HG03196 (cell line): ENCODE measurements around the gene C4orf17.
A peak's percentile ranks its signal among the peaks of the same experiment; 100 is the strongest.
"Not testable (repeated sequence)": the region's sequence is repeated elsewhere in the genome, so short reads cannot be mapped to it uniquely, and the experiment has no call there.

Source experiments
- ATAC-seq: cut with Tn5 transposase; IDR thresholded peaks from one replicate; pipeline ENCODE4 v1.9.1; 2021; ENCODE audit not compliant: unreplicated experiment

C4orf17 gene

GRCh38 chr4:99510721-99511120 is at the start of gene C4orf17:
Gene C4orf17, plus strand, starts transcription at chr4:99511021. Its CDS starts 2,061 bp downstream, at chr4:99513082.
- ATAC-seq = no peak

DNA sequence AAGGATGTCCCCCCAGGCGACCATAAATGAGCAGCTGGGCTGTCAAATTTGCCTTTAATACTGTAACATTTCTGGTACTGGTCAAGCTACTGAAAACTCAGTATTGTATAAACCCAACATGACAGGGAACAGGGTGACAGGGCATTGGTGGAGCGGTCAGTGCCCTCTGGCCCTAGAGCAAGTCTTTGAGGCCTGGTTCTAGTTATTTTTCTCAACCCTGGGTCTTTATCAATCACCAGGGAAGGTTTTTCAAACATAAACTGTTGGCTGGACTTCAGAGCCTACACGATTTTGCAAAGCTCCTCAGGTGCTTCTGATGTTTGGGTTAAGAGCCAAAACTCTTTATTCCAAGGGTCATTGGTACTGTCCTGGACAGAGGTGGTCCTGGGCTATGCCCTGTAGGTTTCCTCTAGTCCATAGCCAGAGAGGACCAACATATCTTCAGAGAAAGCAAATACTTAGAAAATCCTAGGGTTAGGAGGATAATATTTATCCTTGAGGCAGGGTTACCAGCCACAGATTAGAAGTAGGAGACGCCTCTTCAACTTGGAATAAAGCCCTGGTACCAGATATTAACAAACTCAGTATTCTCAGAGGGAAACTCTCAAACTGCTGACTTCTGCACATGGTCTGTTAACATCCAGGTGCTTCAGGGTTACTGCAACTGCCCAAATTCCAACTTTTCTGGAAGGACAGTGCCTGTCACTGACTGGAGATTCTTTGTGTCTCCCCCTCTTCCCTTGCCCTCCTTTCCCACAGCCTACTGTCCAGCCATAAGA is 49.0 kb upstream of the C4orf17 start:
- ATAC-seq = no peak

- ATAC-seq = peak; percentile 89
Measured at GRCh38 chr4:99462875-99463464, 47.9 kb upstream of the C4orf17 start.

DNA sequence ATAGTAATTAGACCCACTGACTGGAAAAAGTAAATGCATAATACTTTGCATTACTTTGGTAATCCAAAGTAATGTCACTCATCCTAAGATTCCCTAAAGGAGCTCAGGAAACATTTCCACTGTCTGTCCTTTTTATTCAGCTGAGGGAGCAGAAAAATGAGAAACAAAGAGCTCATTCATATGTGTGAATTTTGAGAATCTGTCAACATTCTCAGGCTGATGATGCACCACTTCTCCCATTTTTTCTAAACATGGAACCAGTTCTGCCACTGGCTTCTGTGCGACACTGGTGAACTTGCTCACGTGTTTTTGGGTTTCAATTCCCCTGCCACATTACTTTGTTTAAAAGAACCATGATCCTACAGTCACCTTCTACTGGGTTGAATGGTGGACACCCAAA is 47.3 kb upstream of the C4orf17 start:
- ATAC-seq = no peak

DNA sequence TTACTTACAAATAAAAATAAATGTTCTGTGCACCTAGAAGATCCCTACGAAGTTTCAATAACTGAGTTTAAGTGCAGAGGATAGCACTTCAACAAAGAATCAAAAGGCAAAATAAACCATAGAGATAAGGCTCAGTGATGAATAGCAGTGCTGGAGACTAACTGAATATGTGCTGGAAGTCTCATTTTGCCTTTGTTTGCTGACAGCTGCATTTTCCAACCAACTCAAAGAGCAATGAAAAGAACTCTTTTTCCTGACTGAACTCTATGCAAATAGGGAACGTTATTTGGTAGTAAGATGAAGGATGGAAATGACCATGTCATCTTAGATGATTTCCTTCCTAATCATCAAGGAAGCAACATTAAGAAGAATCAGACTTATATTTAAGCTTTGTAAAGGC is 42.9 kb upstream of the C4orf17 start:
- ATAC-seq = no peak

GRCh38 chr4:99468889-99469288 is 41.9 kb upstream of the C4orf17 start:
- no peak for ATAC-seq

GRCh38 chr4:99471349-99471748 is 39.5 kb upstream of the C4orf17 start:
- ATAC-seq = no peak

DNA sequence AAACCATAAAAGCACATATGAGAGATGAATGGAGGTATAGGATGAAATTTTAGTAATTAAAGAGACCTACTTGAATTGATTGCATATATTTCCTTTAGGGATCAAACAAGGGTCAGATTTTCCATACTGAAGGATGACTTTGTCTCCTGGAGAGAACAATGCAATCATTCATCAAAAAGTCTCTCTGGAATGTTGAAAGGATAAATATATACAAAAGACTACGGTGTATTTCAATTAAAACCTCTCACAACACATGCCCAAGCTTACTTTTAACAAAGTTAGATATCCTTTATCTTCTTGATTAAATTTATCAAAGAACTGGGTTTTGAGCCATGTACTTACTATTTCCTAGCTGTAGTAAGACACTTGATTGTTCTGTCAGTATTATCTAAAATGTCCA is 38.9 kb upstream of the C4orf17 start:
- ATAC-seq = no peak

DNA sequence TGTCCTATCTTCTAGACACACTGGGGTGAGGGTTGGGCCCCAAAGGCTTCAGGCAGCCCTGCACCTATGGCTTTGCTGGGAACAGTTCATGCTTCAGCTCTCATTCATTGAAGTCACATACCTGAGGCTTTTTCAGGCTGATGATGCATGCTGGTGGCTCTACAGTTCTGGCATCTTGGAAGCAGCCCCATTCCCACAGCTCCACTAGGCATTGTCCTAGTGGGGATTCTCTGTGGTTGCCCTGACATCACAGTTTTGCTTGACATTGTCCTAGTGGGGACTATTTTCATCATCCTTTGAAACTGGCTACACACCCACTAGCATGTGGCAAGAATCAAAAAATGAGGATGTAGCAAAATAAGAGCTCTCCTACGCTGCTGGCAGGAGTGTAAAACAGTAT is 37.7 kb upstream of the C4orf17 start:
- ATAC-seq = no peak

DNA sequence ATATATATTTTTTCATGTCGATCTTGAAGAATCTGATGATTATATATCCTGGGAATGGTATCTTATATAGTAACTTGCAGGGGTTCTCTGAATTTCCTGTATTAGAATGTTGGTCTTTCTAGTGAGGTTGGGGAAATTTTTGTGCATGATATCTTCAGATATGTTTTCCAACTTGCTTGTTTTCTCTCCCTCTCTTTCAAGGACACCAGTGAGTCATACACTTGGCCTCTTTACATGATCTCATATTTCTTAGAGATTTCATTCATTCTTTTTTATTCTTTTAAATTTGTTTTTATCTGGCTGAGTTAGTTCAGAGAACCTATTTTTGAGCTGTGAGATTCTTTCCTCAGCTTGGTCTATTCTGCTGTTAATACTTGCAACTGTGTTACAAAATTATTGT is 27.2 kb upstream of the C4orf17 start:
- ATAC-seq = no peak

DNA sequence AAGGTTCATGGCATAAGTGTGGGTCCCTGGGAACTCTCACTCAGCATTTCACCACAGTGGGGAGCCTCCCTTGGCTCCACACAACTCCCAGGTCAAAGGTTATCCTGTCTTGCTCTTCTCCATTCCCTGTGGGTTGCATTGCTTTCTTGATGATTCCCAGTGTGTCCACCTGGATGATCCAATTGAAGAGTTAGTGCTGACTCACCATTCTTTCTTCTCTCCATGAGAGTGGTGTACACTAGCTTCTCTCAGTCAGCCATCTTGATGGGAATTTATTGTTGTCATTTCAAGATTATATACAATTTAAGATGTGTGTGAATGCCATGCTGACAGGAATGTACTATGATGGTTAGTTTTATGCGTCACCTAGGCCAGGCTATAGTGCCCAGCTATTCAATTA is 25.6 kb upstream of the C4orf17 start:
- no peak for ATAC-seq

DNA sequence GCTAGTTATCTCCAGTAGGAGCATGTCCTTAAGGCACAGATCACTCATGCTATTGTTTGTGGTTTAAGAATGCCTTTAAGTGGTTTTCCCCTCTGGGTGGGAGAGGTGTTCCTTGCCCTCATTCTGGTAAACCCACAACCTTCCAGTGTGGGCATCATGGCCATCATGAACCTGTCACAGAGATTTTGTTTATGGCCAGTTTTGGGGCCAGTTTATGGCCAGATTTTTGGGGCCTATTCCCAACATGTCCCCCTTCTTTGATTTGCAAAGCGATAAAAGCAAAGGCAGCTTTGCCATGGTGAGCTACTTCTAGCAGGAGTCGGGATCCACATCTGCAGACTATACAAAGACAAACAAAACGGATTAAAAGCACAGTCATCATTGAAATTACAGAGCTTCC is 24.2 kb upstream of the C4orf17 start:
- not testable (repeated sequence) for ATAC-seq

- no peak for ATAC-seq
Measured at GRCh38 chr4:99490286-99490685, 20.5 kb upstream of the C4orf17 start.

- ATAC-seq = no peak
Measured at GRCh38 chr4:99504804-99505502, 5.9 kb upstream of the C4orf17 start.

- ATAC-seq = no peak
Measured at GRCh38 chr4:99506781-99507180, 4.0 kb upstream of the C4orf17 start.

- no peak for ATAC-seq
Measured at GRCh38 chr4:99507349-99507748, 3.5 kb upstream of the C4orf17 start.

GRCh38 chr4:99507762-99508161 is 3.1 kb upstream of the C4orf17 start:
- ATAC-seq = no peak

DNA sequence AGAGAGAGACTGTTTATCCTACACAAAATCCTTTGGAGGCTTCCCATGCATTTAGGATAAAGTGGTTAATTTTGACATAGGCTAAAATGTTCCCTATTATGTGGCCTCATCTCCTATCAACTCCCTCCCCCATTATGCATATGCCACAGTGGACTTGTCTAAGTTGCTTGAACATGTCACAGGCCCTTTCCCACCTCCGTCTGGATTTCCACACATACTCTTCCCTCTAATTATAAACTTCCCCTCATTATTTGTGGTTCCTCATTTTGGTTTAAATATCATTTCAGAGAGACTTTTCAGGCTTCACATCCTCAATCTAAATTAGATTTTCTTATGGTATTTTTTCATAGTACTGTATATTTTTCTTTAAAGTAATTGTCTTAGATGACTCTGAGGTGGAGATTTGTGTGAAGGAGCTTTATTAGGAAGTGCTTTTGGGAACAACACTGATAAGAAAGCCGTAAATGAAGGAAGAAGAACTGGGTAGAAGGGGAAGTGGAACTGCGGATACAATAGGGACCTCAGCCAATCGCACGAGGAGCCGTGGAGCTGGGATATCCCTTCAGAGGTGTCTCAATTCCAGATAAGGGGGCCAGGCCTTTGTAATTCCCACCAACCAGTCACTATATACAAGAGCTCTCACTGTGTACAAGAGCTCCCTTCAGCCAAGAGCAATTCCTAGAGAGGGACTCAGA is 7.9 kb downstream of the C4orf17 start:
- no peak for ATAC-seq

- no peak for ATAC-seq
Measured at GRCh38 chr4:99529228-99529627, 18.4 kb downstream of the C4orf17 start.

GRCh38 chr4:99529956-99530355 is 19.1 kb downstream of the C4orf17 start:
- no peak for ATAC-seq

DNA sequence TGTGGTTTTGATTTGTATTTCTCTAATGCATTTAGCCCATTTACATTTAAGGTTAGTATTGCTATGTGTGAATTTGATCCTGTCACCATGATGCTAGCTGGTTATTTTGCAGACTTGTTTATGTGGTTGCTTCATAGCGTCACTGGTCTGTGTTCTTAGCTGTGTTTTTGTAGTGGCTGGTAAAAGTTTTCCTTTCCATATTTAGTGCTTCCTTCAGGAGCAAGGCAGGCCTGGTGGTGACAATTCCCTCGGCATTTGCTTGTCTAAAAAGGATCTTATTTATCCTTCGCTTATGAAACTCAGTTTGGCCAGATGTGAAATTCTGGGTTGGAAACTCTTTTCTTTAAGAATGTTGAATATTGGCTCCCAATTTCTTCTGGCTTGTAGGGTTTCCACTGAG is 23.9 kb downstream of the C4orf17 start:
- ATAC-seq = not testable (repeated sequence)

DNA sequence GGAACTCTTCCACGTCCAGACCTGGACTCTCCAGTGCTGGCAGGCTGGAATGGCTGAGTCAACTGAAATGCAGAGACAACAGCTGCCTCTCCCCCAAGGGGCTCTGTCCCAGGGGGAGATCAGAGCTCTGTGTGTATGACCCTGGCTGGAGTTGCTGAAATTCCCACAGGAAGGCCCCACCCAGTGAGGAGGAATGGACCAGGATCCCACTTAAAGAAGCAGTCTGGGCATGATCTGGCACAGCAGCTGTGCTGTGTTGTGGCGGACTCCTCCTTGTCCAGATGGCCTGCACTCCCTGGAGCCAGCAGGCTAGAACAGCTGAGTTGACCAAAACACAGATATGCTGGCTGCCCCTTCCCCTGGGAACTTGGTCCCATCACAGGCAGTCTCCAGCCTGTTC is 25.4 kb downstream of the C4orf17 start:
- no peak for ATAC-seq
